GM18868 (cell line): ENCODE results near the gene ADAM8.
"Not testable (repeated sequence)": the region's sequence is repeated elsewhere in the genome, so short reads cannot be mapped to it uniquely, and the experiment has no call there.

Experiments used
- ATAC-seq: cut with Tn5 transposase; IDR thresholded peaks from one replicate; pipeline ENCODE4 v1.9.1; 2021; ENCODE audit warnings: mild to moderate bottlenecking, moderate library complexity; ENCODE audit not compliant: unreplicated experiment

Gene ADAM8

GRCh38 chr10:133276435-133277201 is at the start of gene ADAM8:
TSS of gene ADAM8 (minus strand) at chr10:133276868. CDS start at chr10:133276817, 51 bp downstream.
- peak; percentile 50 for ATAC-seq

GRCh38 chr10:133326223-133326551 is 49.5 kb upstream of the ADAM8 start:
- ATAC-seq, result no peak

- no peak for ATAC-seq
These were observed 49.0 kb upstream of the ADAM8 start for GRCh38 chr10:133325440-133326222.

- no peak for ATAC-seq
These were observed 48.2 kb upstream of the ADAM8 start for GRCh38 chr10:133324857-133325260.

GRCh38 chr10:133324198-133324792 is 47.6 kb upstream of the ADAM8 start:
- no peak for ATAC-seq

GRCh38 chr10:133322064-133322709 is 45.5 kb upstream of the ADAM8 start:
- not testable (repeated sequence) for ATAC-seq

GRCh38 chr10:133320852-133321422 is 44.3 kb upstream of the ADAM8 start:
- not testable (repeated sequence) for ATAC-seq

GRCh38 chr10:133318494-133319127 is 41.9 kb upstream of the ADAM8 start:
- ATAC-seq, result peak; percentile 82

GRCh38 chr10:133316732-133317131 is 40.1 kb upstream of the ADAM8 start:
- no peak for ATAC-seq

GRCh38 chr10:133316266-133316665 is 39.6 kb upstream of the ADAM8 start:
- no peak for ATAC-seq

GRCh38 chr10:133315847-133316246 is 39.2 kb upstream of the ADAM8 start:
- ATAC-seq, result no peak

- ATAC-seq, result no peak
These were observed 38.2 kb upstream of the ADAM8 start for GRCh38 chr10:133314911-133315310.

- ATAC-seq, result no peak
These were observed 36.5 kb upstream of the ADAM8 start for GRCh38 chr10:133313192-133313591.

- no peak for ATAC-seq
These were observed 36.1 kb upstream of the ADAM8 start for GRCh38 chr10:133312769-133313145.

GRCh38 chr10:133312016-133312768 is 35.5 kb upstream of the ADAM8 start:
- no peak for ATAC-seq

- no peak for ATAC-seq
These were observed 34.9 kb upstream of the ADAM8 start for GRCh38 chr10:133311570-133311969.

GRCh38 chr10:133310789-133311188 is 34.1 kb upstream of the ADAM8 start:
- no peak for ATAC-seq

- no peak for ATAC-seq
These were observed 33.7 kb upstream of the ADAM8 start for GRCh38 chr10:133310399-133310755.

- no peak for ATAC-seq
These were observed 33.2 kb upstream of the ADAM8 start for GRCh38 chr10:133309720-133310398.
